ENCODE data around the gene OR1L4.

- TF ChIP-seq EZH2 (IDR thresholded peaks at IDR 0.05; ENCODE audit: borderline replicate concordance, low read length): no peak
- no peak for TF ChIP-seq CTCF (conservative IDR thresholded peaks at IDR 0.05 in 1 of 2, IDR thresholded peaks at IDR 0.05 in 1 of 2; ENCODE audit: extremely low read depth in 1 of 2, insufficient read depth in 1 of 2, low read depth in 1 of 2, low read length in 2 of 2)
Measured at GRCh38 chr9:122695696-122696095, 28.1 kb upstream of the OR1L4 start.

Data from mammary epithelial cell (primary cell).